ENCODE data around the gene GCK. TPM values are rescaled to one million over a fixed set of nuclear protein-coding genes. Genes with fewer than 3 reads are reported as not detected.
A peak's percentile ranks its signal among the peaks of the same experiment; 100 is the strongest.

Gene GCK
- total RNA-seq, 1 donor from 2014 or later: 0.37 TPM

DNA sequence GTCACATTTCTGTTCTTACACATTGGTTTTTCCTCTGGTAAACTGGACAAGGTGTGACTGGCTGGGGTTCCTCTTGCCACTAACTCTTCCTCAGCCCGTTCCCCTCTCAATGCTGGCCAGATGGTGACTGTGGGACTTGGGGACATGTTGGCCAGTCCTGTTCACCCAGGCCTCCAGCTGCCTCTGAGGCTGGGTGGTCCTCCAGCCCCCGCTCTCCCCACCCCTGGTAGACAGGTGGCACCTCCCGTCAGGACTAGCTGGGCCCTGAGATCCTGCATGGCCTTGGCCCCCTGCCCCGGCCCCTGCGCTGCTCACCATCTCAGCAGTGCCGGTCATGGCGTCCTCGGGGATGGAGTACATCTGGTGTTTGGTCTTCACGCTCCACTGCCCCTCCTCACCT lies 37.3 kb downstream of the GCK start:
- no peak overlapping the region for H3K27ac Mint-ChIP-seq (ENCODE audit: unreplicated experiment)
- DNase-seq (ENCODE audit: low spot score): no peak
- no peak overlapping the region for H3K4me3 Mint-ChIP-seq (ENCODE audit: unreplicated experiment)
- no peaks in the 10 kb centered on the region for H3K36me3 Mint-ChIP-seq (ENCODE audit: low read depth)
- TF ChIP-seq CTCF (IDR thresholded peaks at IDR 0.05): no peak
- no peaks in the 10 kb centered on the region for H3K4me1 Mint-ChIP-seq (ENCODE audit: low read depth)
- H3K27me3 Mint-ChIP-seq (ENCODE audit: low read depth): no peaks in the 10 kb centered on the region
- no peaks in the 10 kb centered on the region for H3K9me3 Mint-ChIP-seq (ENCODE audit: low read depth)

GRCh38 chr7:44150966-44151941 lies 38.0 kb downstream of the GCK start:
- Mint-ChIP-seq H3K27me3 (ENCODE audit: low read depth) (no peaks in the 10 kb centered on the region), H3K27ac (ENCODE audit: unreplicated experiment) (no peak overlapping the region), H3K9me3 (ENCODE audit: low read depth) (no peaks in the 10 kb centered on the region), H3K4me3 (ENCODE audit: unreplicated experiment) (no peak overlapping the region), H3K4me1 (ENCODE audit: low read depth) (no peaks in the 10 kb centered on the region), H3K36me3 (ENCODE audit: low read depth) (no peaks in the 10 kb centered on the region)
- no peak for DNase-seq (ENCODE audit: low spot score)
- no peak for TF ChIP-seq CTCF (IDR thresholded peaks at IDR 0.05)

DNA sequence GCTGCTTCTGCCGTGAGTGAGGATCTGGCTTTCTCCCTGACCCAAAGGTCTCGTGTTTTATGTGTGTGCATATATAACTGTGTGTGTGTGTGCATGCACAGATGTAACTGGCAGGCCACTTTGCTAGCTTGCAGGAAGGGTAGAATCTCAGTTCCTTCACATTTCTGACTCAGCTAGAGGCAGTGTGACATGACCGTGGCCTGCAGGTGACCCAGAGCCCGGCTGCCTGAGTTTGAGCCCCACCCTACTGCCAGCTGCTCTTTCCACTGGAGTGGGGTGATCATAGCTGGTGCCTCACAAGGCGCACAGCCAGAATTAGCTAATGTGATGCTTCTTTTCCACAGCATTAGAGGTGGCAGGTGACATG lies 38.8 kb downstream of the GCK start:
- no peak for TF ChIP-seq CTCF (IDR thresholded peaks at IDR 0.05)
- no peak for DNase-seq (ENCODE audit: low spot score)
- H3K36me3 Mint-ChIP-seq (ENCODE audit: low read depth): no peaks in the 10 kb centered on the region

DNA sequence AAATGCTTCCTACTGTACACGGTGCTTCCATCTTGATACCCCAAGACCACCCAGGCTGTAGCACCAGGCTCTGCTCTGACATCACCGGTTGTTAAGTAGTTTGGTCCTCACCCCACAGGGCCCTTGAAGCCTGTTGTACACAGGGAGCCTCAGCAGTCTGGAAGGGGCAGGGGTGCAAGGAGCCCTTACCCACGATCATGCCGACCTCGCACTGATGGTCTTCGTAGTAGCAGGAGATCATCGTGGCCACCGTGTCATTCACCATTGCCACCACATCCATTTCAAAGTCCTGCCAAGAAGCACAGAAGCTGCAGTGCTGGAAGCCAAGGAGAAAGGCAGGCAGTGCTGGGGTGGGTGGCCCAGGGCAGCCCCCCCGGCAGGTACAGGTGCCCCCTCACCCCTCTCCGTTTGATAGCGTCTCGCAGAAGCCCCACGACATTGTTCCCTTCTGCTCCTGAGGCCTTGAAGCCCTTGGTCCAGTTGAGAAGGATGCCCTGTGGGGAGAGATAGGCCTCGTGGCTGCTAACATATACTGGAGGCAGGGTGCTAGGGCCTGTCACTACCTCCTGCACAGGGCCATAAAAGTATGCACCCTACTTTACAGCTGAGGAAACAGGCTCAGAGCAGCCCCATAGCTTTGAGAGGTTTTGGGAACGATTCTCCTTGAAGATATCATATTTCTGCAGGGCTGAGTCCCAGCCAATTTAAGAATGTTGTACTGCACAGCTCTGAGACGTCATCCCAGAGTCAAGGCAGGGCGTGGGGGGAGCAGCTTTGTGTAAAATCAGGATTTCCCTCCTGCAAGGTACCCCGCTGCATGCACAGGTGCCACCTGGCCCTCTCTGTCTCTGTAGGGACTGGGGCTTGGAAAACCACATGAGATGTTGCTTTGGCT lies 39.4 kb downstream of the GCK start:
- H3K9me3 Mint-ChIP-seq (ENCODE audit: low read depth): no peaks in the 10 kb centered on the region
- H3K4me3 Mint-ChIP-seq (ENCODE audit: unreplicated experiment): no peak overlapping the region
- DNase-seq (ENCODE audit: low spot score): peak; percentile 81
- H3K27ac Mint-ChIP-seq (ENCODE audit: unreplicated experiment): no peak overlapping the region
- H3K27me3 Mint-ChIP-seq (ENCODE audit: low read depth): no peaks in the 10 kb centered on the region
- H3K4me1 Mint-ChIP-seq (ENCODE audit: low read depth): no peaks in the 10 kb centered on the region
- TF ChIP-seq CTCF (IDR thresholded peaks at IDR 0.05): no peak
- H3K36me3 Mint-ChIP-seq (ENCODE audit: low read depth): no peaks in the 10 kb centered on the region

More for the DNA sequence above, 38.8 kb downstream of the GCK start:
- H3K9me3 Mint-ChIP-seq (ENCODE audit: low read depth): no peaks in the 10 kb centered on the region
- no peak overlapping the region for H3K4me3 Mint-ChIP-seq (ENCODE audit: unreplicated experiment)
- H3K4me1 Mint-ChIP-seq (ENCODE audit: low read depth): no peaks in the 10 kb centered on the region
- no peaks in the 10 kb centered on the region for H3K27me3 Mint-ChIP-seq (ENCODE audit: low read depth)
- H3K27ac Mint-ChIP-seq (ENCODE audit: unreplicated experiment): no peak overlapping the region

GRCh38 chr7:44148961-44149536 lies 40.2 kb downstream of the GCK start:
- no peaks in the 10 kb centered on the region for H3K36me3 Mint-ChIP-seq (ENCODE audit: low read depth)
- no peaks in the 10 kb centered on the region for H3K9me3 Mint-ChIP-seq (ENCODE audit: low read depth)
- no peak for DNase-seq (ENCODE audit: low spot score)
- H3K4me3 Mint-ChIP-seq (ENCODE audit: unreplicated experiment): no peak overlapping the region
- H3K27ac Mint-ChIP-seq (ENCODE audit: unreplicated experiment): no peak overlapping the region
- TF ChIP-seq CTCF (IDR thresholded peaks at IDR 0.05): no peak
- H3K4me1 Mint-ChIP-seq (ENCODE audit: low read depth): no peaks in the 10 kb centered on the region
- no peaks in the 10 kb centered on the region for H3K27me3 Mint-ChIP-seq (ENCODE audit: low read depth)
